HEK293T (cell line): Measurements from ENCODE around the gene CADM4.

Experiments used
- BHLHE40 ChIP-seq: fragments of 450-650 bp; IDR thresholded peaks from 2 replicates; pipeline ENCODE4 v1.6.1; 2016; ENCODE audit warnings: mild to moderate bottlenecking, moderate library complexity, borderline replicate concordance
- FOXM1 ChIP-seq: fragments of 450-650 bp; IDR thresholded peaks from 2 replicates; pipeline ENCODE4 v1.6.1; 2017; ENCODE audit warnings: mild to moderate bottlenecking, borderline replicate concordance
- NFRKB ChIP-seq: fragments of 450-650 bp; IDR thresholded peaks from 2 replicates; pipeline ENCODE4 v1.6.1; 2016; ENCODE audit warnings: mild to moderate bottlenecking, moderate library complexity
- SP1 ChIP-seq: fragments of 450-650 bp; IDR thresholded peaks from 2 replicates; pipeline ENCODE4 v1.6.1; 2017
- ZNF384 ChIP-seq: fragments of 450-650 bp; IDR thresholded peaks from 2 replicates; pipeline ENCODE4 v1.6.1; 2016
- TF ChIP-seq, protein P1 (sequence below): fragments of 450-650 bp; IDR thresholded peaks from 2 replicates; pipeline ENCODE4 v1.6.1; 2016

GRCh38 chr19:43609872-43610271 is 29.8 kb downstream of the CADM4 start:
- TF ChIP-seq, protein P1, sequence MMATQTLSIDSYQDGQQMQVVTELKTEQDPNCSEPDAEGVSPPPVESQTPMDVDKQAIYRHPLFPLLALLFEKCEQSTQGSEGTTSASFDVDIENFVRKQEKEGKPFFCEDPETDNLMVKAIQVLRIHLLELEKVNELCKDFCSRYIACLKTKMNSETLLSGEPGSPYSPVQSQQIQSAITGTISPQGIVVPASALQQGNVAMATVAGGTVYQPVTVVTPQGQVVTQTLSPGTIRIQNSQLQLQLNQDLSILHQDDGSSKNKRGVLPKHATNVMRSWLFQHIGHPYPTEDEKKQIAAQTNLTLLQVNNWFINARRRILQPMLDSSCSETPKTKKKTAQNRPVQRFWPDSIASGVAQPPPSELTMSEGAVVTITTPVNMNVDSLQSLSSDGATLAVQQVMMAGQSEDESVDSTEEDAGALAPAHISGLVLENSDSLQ: no peak
- TF ChIP-seq FOXM1 (no peak), NFRKB (no peak), ZNF384 (no peak), BHLHE40 (no peak), SP1 (no peak)
